Measurements from ENCODE around the gene CTXND2.
"Not testable (repeated sequence)": the region's sequence is repeated elsewhere in the genome, so short reads cannot be mapped to it uniquely, and the experiment has no call there.

CTXND2 gene
- long read RNA-seq, donor 1: 0 reads
- long read RNA-seq, donor 2: 0 reads
- long read RNA-seq, donor 3: 0 reads
- long read RNA-seq, donor 4: 0 reads
- long read RNA-seq, donor 5: 0 reads
- long read RNA-seq, donor 6: 0 reads
- long read RNA-seq, donor 7: 0 reads
- long read RNA-seq, donor 8: 0 reads

GRCh38 chr1:150887018-150887417, at the start of gene CTXND2:
CTXND2 (plus strand) TSS chr1:150887136; CDS start chr1:150912315, 25,179 bp downstream.
- DNase-seq: no peak

GRCh38 chr1:150840850-150841249, 46.1 kb upstream of the CTXND2 start:
- DNase-seq: not testable (repeated sequence)

GRCh38 chr1:150841626-150842025, 45.3 kb upstream of the CTXND2 start:
- no peak for DNase-seq

GRCh38 chr1:150842343-150842742, 44.6 kb upstream of the CTXND2 start:
- no peak for DNase-seq

GRCh38 chr1:150842964-150843363, 44.0 kb upstream of the CTXND2 start:
- no peak for DNase-seq

GRCh38 chr1:150843474-150843873, 43.5 kb upstream of the CTXND2 start:
- no peak for DNase-seq

GRCh38 chr1:150846473-150847146, 40.3 kb upstream of the CTXND2 start:
- DNase-seq: no peak

GRCh38 chr1:150850801-150851362, 36.1 kb upstream of the CTXND2 start:
- DNase-seq: not testable (repeated sequence)

- not testable (repeated sequence) for DNase-seq
Measured at GRCh38 chr1:150852734-150853133, 34.2 kb upstream of the CTXND2 start.

- no peak for DNase-seq
Measured at GRCh38 chr1:150863724-150864123, 23.2 kb upstream of the CTXND2 start.

- DNase-seq: not testable (repeated sequence)
Measured at GRCh38 chr1:150864200-150864599, 22.7 kb upstream of the CTXND2 start.

GRCh38 chr1:150869683-150870082, 17.3 kb upstream of the CTXND2 start:
- no peak for DNase-seq

- no peak for DNase-seq
Measured at GRCh38 chr1:150872572-150872971, 14.4 kb upstream of the CTXND2 start.

GRCh38 chr1:150873521-150873920, 13.4 kb upstream of the CTXND2 start:
- no peak for DNase-seq

GRCh38 chr1:150874455-150875196, 12.3 kb upstream of the CTXND2 start:
- peak; percentile 22 for DNase-seq

GRCh38 chr1:150875197-150876118, 11.5 kb upstream of the CTXND2 start:
- DNase-seq: peak; percentile 32

- peak; percentile 76 for DNase-seq
Measured at GRCh38 chr1:150876119-150876454, 10.8 kb upstream of the CTXND2 start.

- DNase-seq: not testable (repeated sequence)
Measured at GRCh38 chr1:150878931-150879330, 8.0 kb upstream of the CTXND2 start.

GRCh38 chr1:150881331-150882070, 5.4 kb upstream of the CTXND2 start:
- no peak for DNase-seq

GRCh38 chr1:150883121-150883520, 3.8 kb upstream of the CTXND2 start:
- DNase-seq: not testable (repeated sequence)

- DNase-seq: no peak
Measured at GRCh38 chr1:150888727-150889126, 1.8 kb downstream of the CTXND2 start.
